Inferior parietal cortex (tissue), 1 donor: ENCODE data around the gene RBM24.

ENCODE experiments used
- DNase-seq: peaks from one replicate; pipeline ENCODE4 v3.0.0-alpha.2; 2016; ENCODE audit errors: extremely low spot score

Gene RBM24

DNA sequence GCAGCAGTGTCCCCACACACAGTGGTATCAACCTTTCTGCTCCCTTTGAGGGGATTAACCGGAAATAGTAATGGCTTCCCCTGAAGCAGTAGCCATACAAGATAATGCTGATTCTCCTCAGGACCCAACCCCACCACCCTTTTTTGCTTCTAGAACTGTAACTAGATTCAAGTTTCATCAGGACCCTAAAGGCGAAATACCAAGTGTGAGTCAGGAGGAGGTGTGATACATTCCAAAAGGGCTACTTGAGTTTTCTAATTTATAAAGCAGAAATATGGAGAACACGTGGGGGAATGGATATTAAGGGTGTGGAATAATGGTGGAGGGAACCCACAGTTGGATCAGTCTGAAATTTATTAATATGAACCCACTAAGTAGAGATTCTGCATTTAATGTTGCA, 60.7 kb downstream of the RBM24 start:
- no peak for DNase-seq

DNA sequence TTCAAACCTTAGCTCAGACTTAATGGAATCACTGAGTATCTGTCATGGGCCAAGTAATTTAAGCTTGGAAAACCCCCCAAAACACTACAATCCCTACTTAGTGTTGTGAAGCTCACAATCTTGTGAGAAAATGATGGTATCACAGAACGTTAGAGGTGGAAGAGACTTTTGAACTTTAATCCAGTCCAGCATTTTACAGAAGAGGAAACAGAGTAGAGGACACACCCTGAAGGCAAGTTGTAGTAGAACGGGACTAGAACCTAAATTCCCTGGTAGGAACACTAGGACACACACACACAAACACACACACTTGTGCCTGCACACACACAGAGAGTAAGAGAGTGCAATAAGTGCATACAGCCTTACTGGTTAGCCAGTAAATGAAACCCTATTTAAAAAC, 62.1 kb downstream of the RBM24 start:
- DNase-seq, result no peak
